ENCODE results near the gene OCA2.
"Not testable (repeated sequence)": the region's sequence is repeated elsewhere in the genome, so short reads cannot be mapped to it uniquely, and the experiment has no call there.

The OCA2 gene

GRCh38 chr15:28098766-28099554 is at the start of gene OCA2:
Gene OCA2, minus strand, starts transcription at chr15:28099315. Its CDS starts 17,441 bp downstream, at chr15:28081874.
- peak; percentile 55 to 61 for DNase-seq

GRCh38 chr15:28147801-28148200 is 48.7 kb upstream of the OCA2 start:
- DNase-seq: no peak

- not testable (repeated sequence) for DNase-seq
These were observed 46.3 kb upstream of the OCA2 start for GRCh38 chr15:28145419-28145818.

- no peak for DNase-seq
These were observed 40.9 kb upstream of the OCA2 start for GRCh38 chr15:28140062-28140461.

- not testable (repeated sequence) for DNase-seq
These were observed 38.4 kb upstream of the OCA2 start for GRCh38 chr15:28137408-28138039.

GRCh38 chr15:28136236-28136904 is 37.3 kb upstream of the OCA2 start:
- DNase-seq: not testable (repeated sequence)

- DNase-seq: no peak
These were observed 34.2 kb upstream of the OCA2 start for GRCh38 chr15:28133281-28133680.

GRCh38 chr15:28132524-28133275 is 33.6 kb upstream of the OCA2 start:
- no peak for DNase-seq

GRCh38 chr15:28131946-28132345 is 32.8 kb upstream of the OCA2 start:
- DNase-seq: no peak

- DNase-seq: no peak
These were observed 32.3 kb upstream of the OCA2 start for GRCh38 chr15:28131400-28131799.

- DNase-seq: no peak
These were observed 31.5 kb upstream of the OCA2 start for GRCh38 chr15:28130651-28131050.

- no peak for DNase-seq
These were observed 30.2 kb upstream of the OCA2 start for GRCh38 chr15:28129231-28129848.

- no peak for DNase-seq
These were observed 28.9 kb upstream of the OCA2 start for GRCh38 chr15:28128031-28128430.

GRCh38 chr15:28127036-28127435 is 27.9 kb upstream of the OCA2 start:
- no peak for DNase-seq

- DNase-seq: no peak
These were observed 26.8 kb upstream of the OCA2 start for GRCh38 chr15:28125673-28126651.

GRCh38 chr15:28124841-28125240 is 25.7 kb upstream of the OCA2 start:
- no peak for DNase-seq

GRCh38 chr15:28123408-28124023 is 24.4 kb upstream of the OCA2 start:
- DNase-seq: peak; percentile 38 to 53

- DNase-seq: no peak
These were observed 23.2 kb upstream of the OCA2 start for GRCh38 chr15:28122038-28122949.

- DNase-seq: not testable (repeated sequence)
These were observed 22.5 kb upstream of the OCA2 start for GRCh38 chr15:28121577-28121976.

- DNase-seq: no peak
These were observed 21.2 kb upstream of the OCA2 start for GRCh38 chr15:28120359-28120640.
